NCI-H1694 (cell line): Measurements from ENCODE around the gene ARHGAP19.

Source experiments
- DNase-seq: peaks from one replicate; lab custom pipeline; 2025; lab: John Stamatoyannopoulos, UW

Gene ARHGAP19

DNA sequence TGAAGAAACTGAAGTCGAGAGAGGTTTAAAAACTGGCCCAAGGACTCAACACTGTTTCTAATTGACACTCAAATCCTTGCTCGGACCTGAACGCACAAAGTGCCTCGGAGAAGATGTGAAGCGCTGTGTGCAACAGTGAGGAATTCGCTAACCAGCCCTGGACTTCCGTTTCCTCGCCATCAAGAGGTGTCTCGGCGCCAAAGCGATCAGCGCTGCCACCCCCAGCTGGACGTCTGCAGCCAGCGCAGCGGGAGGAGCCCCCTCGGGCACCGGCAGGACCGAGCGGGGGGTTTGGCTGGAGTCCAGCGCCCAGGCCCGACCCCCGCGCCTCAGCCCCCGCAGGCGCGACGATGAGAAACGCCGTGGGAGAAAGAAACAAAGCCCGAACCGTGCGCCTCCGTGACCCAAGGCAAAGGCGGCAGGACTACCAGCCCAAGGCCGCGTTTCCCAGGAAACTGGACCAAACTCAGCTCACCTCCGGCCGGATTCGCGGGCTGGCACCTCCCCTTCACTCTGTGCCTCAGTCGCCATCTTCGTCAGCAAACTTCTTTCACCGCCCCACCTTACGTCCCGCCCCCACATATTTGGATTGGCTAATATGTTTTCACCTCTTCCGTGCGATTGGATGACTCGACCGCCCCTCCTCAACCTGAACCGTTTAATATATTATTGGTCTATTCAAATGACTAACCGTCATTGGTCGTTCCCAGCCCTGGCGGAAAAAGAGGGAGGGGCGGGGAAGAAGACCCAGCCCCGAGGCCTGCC, at the start of gene ARHGAP19:
Gene ARHGAP19, minus strand, starts transcription at position 541 of the 765 bp plus-strand sequence. Its CDS starts 10 bp downstream, at position 531.
- DNase-seq: peak; percentile 97

DNA sequence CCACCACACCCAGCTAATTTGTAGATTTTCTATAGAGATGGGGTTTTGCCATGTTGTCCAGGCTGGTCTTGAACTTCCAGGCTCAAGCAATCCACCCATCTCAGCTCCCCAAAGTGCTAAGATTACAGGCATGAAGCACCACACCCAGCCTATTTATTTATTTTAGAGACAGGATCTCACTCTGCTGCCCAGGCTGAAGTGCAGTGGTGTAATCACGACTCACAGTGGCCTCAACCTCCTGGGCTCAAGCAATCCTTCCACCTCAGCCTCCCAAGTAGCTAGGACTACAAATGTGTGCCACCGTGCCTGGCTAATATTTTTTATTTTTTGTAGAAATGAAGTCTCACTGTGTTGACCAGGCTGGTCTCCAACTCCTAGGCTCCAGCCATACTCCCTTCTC, 49.0 kb upstream of the ARHGAP19 start:
- DNase-seq: no peak

DNA sequence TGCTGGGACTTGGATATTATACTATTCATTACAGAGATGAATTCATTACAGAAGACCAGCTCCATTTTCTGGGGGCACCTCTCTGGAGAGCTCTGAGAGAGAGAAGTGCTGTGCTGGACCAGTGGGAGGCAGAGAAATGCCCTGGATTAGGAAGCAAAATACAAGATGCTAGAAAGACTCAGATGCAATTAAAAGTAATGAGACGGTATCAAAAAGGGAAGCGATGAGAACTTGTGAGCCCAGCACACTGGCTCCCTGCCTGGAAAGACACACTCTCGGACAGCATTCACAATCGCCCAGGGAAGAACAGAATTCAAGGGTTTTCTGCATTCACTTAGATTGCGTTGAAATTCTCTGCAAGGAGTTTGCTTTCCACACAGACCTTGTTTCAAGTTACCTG, 45.6 kb upstream of the ARHGAP19 start:
- no peak for DNase-seq

DNA sequence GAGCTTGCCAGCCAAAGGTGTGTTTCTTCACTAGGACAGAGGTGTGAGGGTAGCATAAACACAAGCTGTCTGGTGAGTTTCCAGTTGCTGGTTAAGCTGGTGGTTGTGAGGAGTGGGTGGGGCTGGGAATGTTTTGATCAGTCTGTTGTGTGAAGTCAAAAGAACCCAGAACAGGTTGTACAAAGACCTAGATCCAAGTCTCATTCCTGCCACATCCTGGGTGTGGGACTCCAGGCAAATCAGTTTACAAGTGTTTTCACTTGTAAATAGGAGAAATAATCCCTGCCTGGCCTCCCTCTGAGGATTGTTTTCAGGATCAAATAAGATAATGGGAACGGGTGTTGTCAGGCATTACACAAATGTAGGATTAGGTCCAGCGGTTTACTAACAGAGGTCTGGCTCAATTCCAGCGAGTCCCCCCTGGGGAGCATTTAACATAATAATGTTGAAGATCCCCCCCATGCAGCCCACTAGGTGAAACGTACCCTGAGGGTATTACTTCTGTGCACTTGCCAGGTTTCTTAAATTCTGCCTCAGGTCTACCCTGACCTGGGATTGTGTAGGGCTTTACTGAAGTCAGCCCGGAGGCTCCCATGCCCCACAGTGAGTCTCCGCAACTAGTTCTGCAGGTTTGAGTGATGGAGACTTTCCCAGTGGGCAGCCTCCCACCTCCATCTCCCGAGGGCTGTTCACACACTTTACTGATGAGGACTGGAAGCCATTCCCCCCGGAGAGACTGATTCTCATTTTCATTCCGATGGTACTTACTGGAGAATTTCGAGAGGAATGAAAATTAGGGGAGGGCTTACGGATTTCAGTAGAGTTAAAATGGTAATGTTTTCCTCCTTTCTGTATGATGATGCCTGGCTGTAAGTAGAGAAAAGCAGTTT, 44.8 kb upstream of the ARHGAP19 start:
- DNase-seq: no peak

DNA sequence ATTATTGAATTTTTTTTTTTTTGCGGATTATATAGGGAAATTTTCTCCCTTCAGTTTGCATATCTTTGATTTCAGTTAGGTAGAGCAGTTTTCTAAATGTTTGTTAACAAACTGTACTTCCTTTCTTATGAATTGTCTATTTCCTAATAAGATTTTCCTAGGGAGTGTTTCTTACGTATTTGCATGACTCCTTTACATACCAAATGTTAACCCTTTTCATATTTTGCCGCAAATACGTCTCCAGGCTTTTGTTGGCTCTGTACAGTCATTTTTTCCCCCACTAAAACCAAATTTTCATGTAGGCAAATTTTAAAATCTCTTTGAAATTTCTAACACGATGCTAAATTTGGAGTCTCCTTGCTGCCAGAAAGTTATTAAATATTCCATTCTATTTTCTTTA, 44.0 kb upstream of the ARHGAP19 start:
- no peak for DNase-seq

GRCh38 chr10:97336006-97336405, 43.6 kb upstream of the ARHGAP19 start:
- no peak for DNase-seq

- no peak for DNase-seq
Measured at GRCh38 chr10:97335188-97335619, 42.8 kb upstream of the ARHGAP19 start.

DNA sequence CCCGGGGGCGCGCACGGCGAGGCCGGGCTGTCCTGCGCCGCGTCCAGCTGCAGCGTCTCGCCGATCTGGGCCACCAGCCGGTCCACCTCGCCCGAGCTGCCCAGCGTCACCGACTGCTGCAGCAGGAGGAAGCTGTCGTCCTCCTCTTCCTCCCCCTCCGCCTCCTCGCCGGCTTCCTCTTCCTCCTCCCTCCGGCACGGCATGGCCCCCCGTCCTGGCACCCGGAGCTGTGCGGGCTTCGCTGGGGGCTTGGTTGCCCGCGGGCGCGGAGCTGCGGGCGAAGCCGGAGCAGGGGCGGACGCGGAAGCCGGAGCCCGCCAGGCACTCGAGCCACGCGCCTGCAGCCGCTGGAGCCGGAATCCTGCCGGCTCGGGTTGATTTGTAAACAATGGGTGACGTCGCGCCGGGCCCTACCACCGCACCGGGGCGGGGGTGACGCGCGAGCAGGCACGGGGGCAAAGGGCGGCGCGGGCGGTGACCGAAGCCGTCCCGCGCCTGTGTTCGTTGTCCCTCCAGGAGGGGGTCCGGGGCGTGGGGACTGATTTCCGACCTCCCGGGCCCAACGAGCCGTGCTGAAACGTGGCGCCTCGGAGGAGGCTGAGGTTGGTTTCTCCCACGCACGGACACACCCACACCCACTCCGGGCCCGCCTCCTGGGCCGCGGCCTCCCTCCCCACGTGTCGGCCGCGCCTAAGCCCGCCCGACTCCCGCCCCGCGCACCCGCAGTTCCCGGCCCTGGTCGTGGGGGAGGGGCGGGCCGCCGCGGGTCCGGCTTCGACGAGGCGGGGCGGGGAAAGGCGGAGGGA, 42.1 kb upstream of the ARHGAP19 start, which contains the start of gene FRAT2:
Gene FRAT2, minus strand, starts transcription at position 360 of the 806 bp plus-strand sequence. Its CDS starts 157 bp downstream, at position 203.
- DNase-seq: peak; percentile 46

DNA sequence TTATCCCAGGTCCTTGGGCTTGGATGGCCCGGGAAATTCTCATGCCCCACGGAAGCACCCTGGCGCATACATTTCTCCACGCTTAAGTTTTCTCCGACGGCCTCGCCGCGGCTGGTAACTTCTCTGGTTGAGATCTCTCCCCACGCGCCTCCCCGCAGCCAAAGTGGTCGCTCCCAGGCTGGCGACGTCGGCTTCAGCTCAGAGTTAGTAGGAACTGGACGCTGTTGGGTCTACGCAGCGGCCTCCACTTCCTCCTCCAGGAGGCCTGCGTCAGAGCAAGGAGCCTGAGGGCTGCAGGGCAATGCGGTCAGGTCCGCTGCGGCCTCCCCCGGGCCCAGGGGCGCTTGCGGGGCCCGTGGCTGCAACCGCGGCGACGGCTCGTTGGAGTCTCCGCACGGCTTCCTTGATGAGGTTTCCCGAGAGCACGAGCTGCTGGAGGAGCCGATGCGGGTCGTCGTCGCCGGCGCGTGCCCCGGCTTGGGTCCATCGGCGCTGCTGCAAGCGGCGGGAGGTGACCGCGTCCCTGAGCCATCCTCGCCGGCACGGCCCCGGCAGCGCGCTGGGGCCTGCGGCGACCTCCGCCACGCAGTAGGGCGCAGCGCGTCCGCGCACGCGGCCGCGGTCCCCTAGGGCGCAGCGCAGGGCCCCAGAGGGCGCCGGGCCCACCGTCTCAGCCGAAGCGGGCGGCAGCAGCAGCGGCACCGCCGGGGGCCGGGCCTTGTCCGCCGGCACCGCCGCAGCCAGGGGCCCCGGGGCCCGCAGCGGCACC, 41.3 kb upstream of the ARHGAP19 start:
- DNase-seq: no peak

DNA sequence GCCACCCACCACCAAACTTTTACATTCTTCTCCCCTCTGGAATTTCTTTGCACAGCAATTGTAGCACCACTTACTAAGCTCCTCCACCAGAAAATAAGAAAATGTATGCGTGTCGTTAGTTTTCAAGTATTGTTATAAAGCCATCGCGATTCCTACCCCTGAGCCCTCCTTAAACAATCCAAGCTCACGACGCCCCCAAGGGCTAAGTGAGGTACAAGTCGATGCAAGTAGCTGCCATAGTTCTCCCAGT, 40.8 kb upstream of the ARHGAP19 start:
- no peak for DNase-seq

DNA sequence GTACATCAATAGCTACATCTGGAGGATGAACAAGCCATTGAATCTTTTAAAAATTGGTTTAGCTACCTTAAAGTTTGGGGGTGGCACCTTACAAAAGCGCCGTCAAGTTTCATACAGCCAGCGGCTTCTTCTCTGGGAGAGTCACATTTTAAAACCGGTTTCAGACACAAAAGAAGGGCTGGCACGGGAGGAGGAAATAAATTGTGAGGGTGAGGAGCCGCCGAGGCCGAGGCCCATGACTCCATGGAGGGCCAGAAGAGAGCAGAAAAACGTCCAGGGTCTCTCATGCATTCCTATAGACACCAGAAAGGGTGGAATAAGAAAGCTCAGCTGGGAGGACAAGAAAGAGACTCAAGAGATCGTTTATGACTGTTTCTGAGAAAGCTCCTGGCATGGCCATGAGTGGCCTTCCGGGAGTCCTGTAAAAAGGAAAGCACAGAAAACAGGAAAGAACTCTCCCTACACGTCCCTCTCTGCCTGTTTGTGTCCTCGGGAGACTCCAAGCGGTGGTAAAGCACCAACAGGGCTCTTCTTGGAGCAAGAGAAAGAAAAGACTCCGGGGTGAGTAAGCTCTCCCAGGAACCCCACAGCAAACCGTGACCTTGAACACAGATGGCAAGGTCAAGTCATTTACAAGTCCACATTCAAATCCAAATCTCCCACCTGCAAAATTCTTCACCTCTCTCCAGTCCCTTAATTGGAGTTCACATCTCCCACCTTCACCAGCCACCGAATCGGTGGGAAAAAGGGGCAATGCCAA, 40.3 kb upstream of the ARHGAP19 start:
- DNase-seq: no peak

- DNase-seq: no peak
Measured at GRCh38 chr10:97331153-97331703, 38.8 kb upstream of the ARHGAP19 start.

GRCh38 chr10:97329766-97330165, 37.3 kb upstream of the ARHGAP19 start:
- no peak for DNase-seq

GRCh38 chr10:97328646-97329453, 36.4 kb upstream of the ARHGAP19 start:
- no peak for DNase-seq

- DNase-seq: no peak
Measured at GRCh38 chr10:97327348-97328294, 35.2 kb upstream of the ARHGAP19 start.

- no peak for DNase-seq
Measured at GRCh38 chr10:97325754-97326153, 33.3 kb upstream of the ARHGAP19 start.

GRCh38 chr10:97323501-97323900, 31.1 kb upstream of the ARHGAP19 start:
- no peak for DNase-seq

- DNase-seq: no peak
Measured at GRCh38 chr10:97321804-97322190, 29.4 kb upstream of the ARHGAP19 start.
